ENCODE measurements around the gene IFI30.
"Not testable (repeated sequence)": the region's sequence is repeated elsewhere in the genome, so short reads cannot be mapped to it uniquely, and the experiment has no call there.

The IFI30 gene

GRCh38 chr19:18152817-18153555 is 20.6 kb upstream of the IFI30 start, which contains the start of gene PIK3R2:
Gene PIK3R2 (plus strand): TSS chr19:18153163. CDS start chr19:18155880, 2,717 bp downstream.
- peak; percentile 97 to 99 (median 98) for DNase-seq

GRCh38 chr19:18153556-18154134 is 20.0 kb upstream of the IFI30 start:
- DNase-seq = no peak

- DNase-seq = no peak
Observed at GRCh38 chr19:18155095-18156087, 18.2 kb upstream of the IFI30 start.

- no peak for DNase-seq
Observed at GRCh38 chr19:18156268-18156667, 17.3 kb upstream of the IFI30 start.

- DNase-seq = no peak
Observed at GRCh38 chr19:18156841-18157464, 16.7 kb upstream of the IFI30 start.

- no peak for DNase-seq
Observed at GRCh38 chr19:18157465-18158063, 16.0 kb upstream of the IFI30 start.

GRCh38 chr19:18158467-18158866 is 15.1 kb upstream of the IFI30 start:
- DNase-seq = no peak

- not testable (repeated sequence) for DNase-seq
Observed at GRCh38 chr19:18159059-18159616, 14.5 kb upstream of the IFI30 start.

GRCh38 chr19:18159810-18160209 is 13.8 kb upstream of the IFI30 start:
- no peak for DNase-seq

- no peak for DNase-seq
Observed at GRCh38 chr19:18160493-18160970, 13.1 kb upstream of the IFI30 start.

GRCh38 chr19:18160971-18161635 is 12.5 kb upstream of the IFI30 start:
- peak; percentile 58 to 74 (median 70) for DNase-seq

GRCh38 chr19:18161636-18162002 is 12.0 kb upstream of the IFI30 start:
- no peak for DNase-seq

GRCh38 chr19:18164072-18164471 is 9.5 kb upstream of the IFI30 start:
- DNase-seq = no peak

GRCh38 chr19:18165794-18166544 is 7.6 kb upstream of the IFI30 start:
- DNase-seq = no peak

- no peak for DNase-seq
Observed at GRCh38 chr19:18167011-18167410, 6.6 kb upstream of the IFI30 start.

GRCh38 chr19:18167975-18168645 is 5.5 kb upstream of the IFI30 start:
- DNase-seq = peak in 3 of 4 experiments; percentile 27 to 32 (median 28)

- no peak for DNase-seq
Observed at GRCh38 chr19:18168673-18169381, 4.8 kb upstream of the IFI30 start.

- DNase-seq = no peak
Observed at GRCh38 chr19:18170714-18171255, 2.8 kb upstream of the IFI30 start.

Measured in activated CD4-positive, CD25-positive, alpha-beta regulatory T cell (primary cell).